Measurements from ENCODE around the gene INTS3. TPM values are rescaled to one million over a fixed set of nuclear protein-coding genes. Genes with fewer than 3 reads are reported as not detected.

Gene INTS3
- total RNA-seq, 1 donor from 2014 or later: 56.7 TPM

GRCh38 chr1:153818876-153819275 is 91.0 kb downstream of the INTS3 start:
- DNase-seq: no peak
- Mint-ChIP-seq H3K27ac (ENCODE audit: unreplicated experiment) (no peak overlapping the region), H3K27me3 (ENCODE audit: unreplicated experiment) (peaks cover 5% of the 10 kb centered on the region), H3K4me1 (ENCODE audit: low read depth, unreplicated experiment) (no peaks in the 10 kb centered on the region), H3K9me3 (ENCODE audit: unreplicated experiment) (no peaks in the 10 kb centered on the region), H3K36me3 (ENCODE audit: unreplicated experiment) (no peaks in the 10 kb centered on the region), H3K4me3 (ENCODE audit: unreplicated experiment) (no peak overlapping the region)
- TF ChIP-seq, protein P1, sequence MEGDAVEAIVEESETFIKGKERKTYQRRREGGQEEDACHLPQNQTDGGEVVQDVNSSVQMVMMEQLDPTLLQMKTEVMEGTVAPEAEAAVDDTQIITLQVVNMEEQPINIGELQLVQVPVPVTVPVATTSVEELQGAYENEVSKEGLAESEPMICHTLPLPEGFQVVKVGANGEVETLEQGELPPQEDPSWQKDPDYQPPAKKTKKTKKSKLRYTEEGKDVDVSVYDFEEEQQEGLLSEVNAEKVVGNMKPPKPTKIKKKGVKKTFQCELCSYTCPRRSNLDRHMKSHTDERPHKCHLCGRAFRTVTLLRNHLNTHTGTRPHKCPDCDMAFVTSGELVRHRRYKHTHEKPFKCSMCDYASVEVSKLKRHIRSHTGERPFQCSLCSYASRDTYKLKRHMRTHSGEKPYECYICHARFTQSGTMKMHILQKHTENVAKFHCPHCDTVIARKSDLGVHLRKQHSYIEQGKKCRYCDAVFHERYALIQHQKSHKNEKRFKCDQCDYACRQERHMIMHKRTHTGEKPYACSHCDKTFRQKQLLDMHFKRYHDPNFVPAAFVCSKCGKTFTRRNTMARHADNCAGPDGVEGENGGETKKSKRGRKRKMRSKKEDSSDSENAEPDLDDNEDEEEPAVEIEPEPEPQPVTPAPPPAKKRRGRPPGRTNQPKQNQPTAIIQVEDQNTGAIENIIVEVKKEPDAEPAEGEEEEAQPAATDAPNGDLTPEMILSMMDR (IDR thresholded peaks at IDR 0.05; ENCODE audit: partially characterized antibody, unreplicated experiment): no peak

Small RNA genes lying within 50 kb of the gene (microRNA-seq; reads per million reads assigned to microRNA genes)
- gene MIR8083 (ENCODE audit: unreplicated experiment): not detected

Other genes with a start within 250 kb of the INTS3 start
- gene S100A6, start 192.1 kb upstream of the INTS3 start, total RNA-seq (ENCODE audit: unreplicated experiment): 41.9 TPM
- gene S100A5, start 187.1 kb upstream of the INTS3 start, total RNA-seq (ENCODE audit: unreplicated experiment): not detected
- 4.7 TPM for gene S100A4, start 182.2 kb upstream of the INTS3 start, total RNA-seq (ENCODE audit: unreplicated experiment)
- gene S100A3, start 178.8 kb upstream of the INTS3 start, total RNA-seq (ENCODE audit: unreplicated experiment): not detected
- 1.1 TPM for gene S100A2, start 162.2 kb upstream of the INTS3 start, total RNA-seq (ENCODE audit: unreplicated experiment)
- 1.1 TPM for gene S100A16, start 114.9 kb upstream of the INTS3 start, total RNA-seq (ENCODE audit: unreplicated experiment)
- not detected for gene S100A14, start 111.7 kb upstream of the INTS3 start, total RNA-seq (ENCODE audit: unreplicated experiment)
- 92.8 TPM for gene S100A13, start 100.5 kb upstream of the INTS3 start, total RNA-seq (ENCODE audit: unreplicated experiment)
- 35.4 TPM for gene S100A1, start 99.6 kb upstream of the INTS3 start, total RNA-seq (ENCODE audit: unreplicated experiment)
- gene CHTOP, start 94.0 kb upstream of the INTS3 start, total RNA-seq (ENCODE audit: unreplicated experiment): 84.7 TPM
- 30.8 TPM for gene SNAPIN, start 69.3 kb upstream of the INTS3 start, total RNA-seq (ENCODE audit: unreplicated experiment)
- 221 TPM for gene ILF2, start 57.1 kb upstream of the INTS3 start, total RNA-seq (ENCODE audit: unreplicated experiment)
- not detected for gene NPR1, start 49.4 kb upstream of the INTS3 start, total RNA-seq (ENCODE audit: unreplicated experiment)
- 10.8 TPM for gene SLC27A3, start 47.4 kb downstream of the INTS3 start, total RNA-seq (ENCODE audit: unreplicated experiment)
- 57.6 TPM for gene GATAD2B, start 194.9 kb downstream of the INTS3 start, total RNA-seq (ENCODE audit: unreplicated experiment)
- 72.9 TPM for gene DENND4B, start 218.7 kb downstream of the INTS3 start, total RNA-seq (ENCODE audit: unreplicated experiment)
- 47.3 TPM for gene CRTC2, start 230.6 kb downstream of the INTS3 start, total RNA-seq (ENCODE audit: unreplicated experiment)
- gene SLC39A1, start 235.5 kb downstream of the INTS3 start, total RNA-seq (ENCODE audit: unreplicated experiment): 28.1 TPM
- 14.3 TPM for gene CREB3L4, start 239.9 kb downstream of the INTS3 start, total RNA-seq (ENCODE audit: unreplicated experiment)
- gene JTB, start 249.6 kb downstream of the INTS3 start, total RNA-seq (ENCODE audit: unreplicated experiment): 48.6 TPM